ENCODE measurements around the gene GRK3. TPM values are rescaled to one million over a fixed set of nuclear protein-coding genes. Genes with fewer than 3 reads are reported as not detected.
"Not testable (repeated sequence)": the region's sequence is repeated elsewhere in the genome, so short reads cannot be mapped to it uniquely, and the experiment has no call there.

The GRK3 gene
- total and polyA plus RNA-seq, 10 of the 15 experiments (the other 5 are each of a cell fraction or from before 2014, with no cell fraction given): 3.1 to 35.1 (median 14.7) TPM

- no peak for TF ChIP-seq SIX5 (IDR thresholded peaks at IDR 0.05; ENCODE audit: low read depth, low read length, severe bottlenecking)
- TF ChIP-seq, protein P1, sequence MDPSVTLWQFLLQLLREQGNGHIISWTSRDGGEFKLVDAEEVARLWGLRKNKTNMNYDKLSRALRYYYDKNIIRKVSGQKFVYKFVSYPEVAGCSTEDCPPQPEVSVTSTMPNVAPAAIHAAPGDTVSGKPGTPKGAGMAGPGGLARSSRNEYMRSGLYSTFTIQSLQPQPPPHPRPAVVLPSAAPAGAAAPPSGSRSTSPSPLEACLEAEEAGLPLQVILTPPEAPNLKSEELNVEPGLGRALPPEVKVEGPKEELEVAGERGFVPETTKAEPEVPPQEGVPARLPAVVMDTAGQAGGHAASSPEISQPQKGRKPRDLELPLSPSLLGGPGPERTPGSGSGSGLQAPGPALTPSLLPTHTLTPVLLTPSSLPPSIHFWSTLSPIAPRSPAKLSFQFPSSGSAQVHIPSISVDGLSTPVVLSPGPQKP (IDR thresholded peaks at IDR 0.05; ENCODE audit: low read depth, low read length): no peak
- TF ChIP-seq ZNF384 (IDR thresholded peaks at IDR 0.05; ENCODE audit: borderline replicate concordance, low read depth, low read length): no peak
- TF ChIP-seq RELB (IDR thresholded peaks at IDR 0.05; ENCODE audit: low read depth): no peak
These were observed 13.1 kb upstream of the GRK3 start (continued) for GRCh38 chr22:25551396-25551795.

DNA sequence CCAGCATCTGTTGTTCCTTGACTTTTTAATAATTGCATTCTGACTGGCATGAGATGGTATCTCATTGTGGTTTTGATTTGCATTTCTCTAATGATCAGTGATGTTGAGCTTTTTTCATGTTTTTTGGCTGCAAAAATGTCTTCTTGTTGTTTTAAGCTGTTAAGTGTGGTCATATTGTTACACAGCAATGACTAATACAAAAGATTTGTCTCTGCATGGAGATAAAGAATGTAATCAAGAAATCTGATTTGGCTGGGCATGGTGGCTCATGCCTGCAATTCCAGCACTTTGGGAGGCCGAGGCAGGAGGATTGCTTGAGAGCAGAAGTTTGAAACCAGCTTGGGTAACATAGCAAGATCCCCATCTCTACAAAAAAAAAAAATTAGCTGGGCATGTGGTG, 12.1 kb upstream of the GRK3 start:
- ATAC-seq; H2AFZ ChIP-seq (ENCODE audit: control insufficient read depth, low read depth, low read length); DNase-seq (ENCODE audit: low read depth, low spot score); H3K9ac ChIP-seq (ENCODE audit: control insufficient read depth, insufficient read depth, low read length); FAIRE-seq; H3K36me3 ChIP-seq (ENCODE audit: control insufficient read depth in 2 of 2, insufficient read depth in 2 of 2, low read length in 1 of 2); H3K27ac ChIP-seq (ENCODE audit: control insufficient read depth, insufficient read depth); in situ Hi-C loops (cut with MboI); BruUV-seq (replicated peaks); H3K4me3 ChIP-seq; H4K20me1 ChIP-seq (ENCODE audit: control insufficient read depth, insufficient read depth); H3K27me3 ChIP-seq (replicated peaks in 1 of 2; ENCODE audit: control insufficient read depth in 2 of 2, insufficient read depth in 2 of 2, low read length in 1 of 2); H3K4me1 ChIP-seq (ENCODE audit: control insufficient read depth, insufficient read depth, low read length); H3K9me3 ChIP-seq (replicated peaks; ENCODE audit: control insufficient read depth, insufficient read depth, low read length); intact Hi-C loops (cut with micrococcal nuclease; ENCODE audit: unreplicated experiment); H3K79me2 ChIP-seq (ENCODE audit: control insufficient read depth, insufficient read depth, low read length); H3K4me2 ChIP-seq (ENCODE audit: control insufficient read depth, insufficient read depth): not testable (repeated sequence)
- SMC1A ChIA-PET (ENCODE audit: uncharacterized antibody, unreplicated experiment): interaction anchor here (1.1 to 4.7 kb wide), 5 partner anchors 8 to 220 kb away, joined by 3 to 31 read pairs (median 3); no protein-coding TSS in a partner anchor
- RAD21 ChIA-PET (ENCODE audit: unreplicated experiment): interaction anchor here (1.0 to 3.0 kb wide), 3 partner anchors 8 to 11 kb away, joined by 3 to 18 read pairs (median 9); no protein-coding TSS in a partner anchor
- CTCF ChIA-PET: interaction anchor here (1.0 to 3.2 kb wide), 3 partner anchors 9 to 51 kb away, joined by 3 to 19 read pairs (median 3); no protein-coding TSS in a partner anchor
- 23% methylated on average over 1 of the region's 1 CpG for WGBS (ENCODE audit: insufficient coverage, insufficient replicate concordance, low lambda C conversion rate, missing lambda C conversion rate)
- POLR2A ChIA-PET: interaction anchor here (1.2 to 1.4 kb wide), 2 partner anchors 8 to 12 kb away, joined by 3 to 6 read pairs; no protein-coding TSS in a partner anchor

All from GM12878 (cell line).